ENCODE results near the gene ERCC5. TPM values are rescaled to one million over a fixed set of nuclear protein-coding genes. Genes with fewer than 3 reads are reported as not detected.

Gene ERCC5
- polyA plus RNA-seq, 1 donor (not counting 4 experiments of a cell fraction or from before 2014, with no cell fraction given): 40.3 TPM

DNA sequence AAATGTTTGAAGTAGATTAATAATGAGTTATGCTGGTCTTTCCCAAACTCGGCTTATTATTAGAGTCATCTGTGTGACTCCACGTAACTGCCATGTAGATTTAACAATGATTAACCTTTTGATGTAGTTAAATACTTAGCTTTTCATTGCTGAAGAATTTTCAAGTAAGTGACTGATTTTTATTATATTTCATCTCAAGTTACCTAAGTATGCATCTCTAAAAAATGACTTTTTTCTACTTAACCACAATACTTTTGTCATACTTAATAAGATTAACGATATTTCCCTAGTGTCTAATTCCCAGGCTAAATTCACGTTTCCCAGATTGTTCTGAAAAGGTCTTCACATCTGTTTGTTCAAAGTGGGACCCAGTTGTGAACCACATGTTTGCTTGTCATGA, 29.1 kb upstream of the ERCC5 start:
- Histone ChIP-seq H3K9me1 (ENCODE audit: control insufficient read depth, extremely low read depth, insufficient read depth, low read length) (no peaks in the 10 kb centered on the region), H3K9me3 (ENCODE audit: control insufficient read depth, low read depth, low read length) (no peaks in the 10 kb centered on the region), H3K27ac (ENCODE audit: control insufficient read depth, insufficient read depth, low read length) (no peak overlapping the region), H3K9ac (ENCODE audit: control insufficient read depth, extremely low read depth, insufficient read depth, low read length) (no peak overlapping the region), H3K27me3 (ENCODE audit: control insufficient read depth, extremely low read depth, insufficient read depth, low read length) (no peaks in the 10 kb centered on the region), H4K20me1 (ENCODE audit: control insufficient read depth, extremely low read depth, insufficient read depth, low read length) (no peaks in the 10 kb centered on the region), H3K4me1 (ENCODE audit: control insufficient read depth, extremely low read depth, insufficient read depth, low read length) (peaks cover 6% of the 10 kb centered on the region), H3K36me3 (ENCODE audit: control insufficient read depth in 2 of 2, extremely low read depth in 1 of 2, insufficient read depth in 2 of 2, low read length in 2 of 2) (peaks cover 3% of the 10 kb centered on the region in 2 experiments), H3K79me2 (ENCODE audit: control insufficient read depth, insufficient read depth, low read length) (peaks cover 33% of the 10 kb centered on the region), H2AFZ (ENCODE audit: control insufficient read depth, low read length) (no peak overlapping the region), H3K4me3 (ENCODE audit: control insufficient read depth in 2 of 3, extremely low read depth in 1 of 3, insufficient read depth in 2 of 3, low read depth in 1 of 3, low read length in 3 of 3) (no peak overlapping the region), H3K4me2 (ENCODE audit: control insufficient read depth, extremely low read depth, insufficient read depth, low read depth, low read length) (no peak overlapping the region)
- DNase-seq (ENCODE audit: low read depth, low spot score) (no peak), FAIRE-seq (no peak)
- no peak for TF ChIP-seq EZH2 (IDR thresholded peaks at IDR 0.05; ENCODE audit: low read length)
- TF ChIP-seq, protein P1, sequence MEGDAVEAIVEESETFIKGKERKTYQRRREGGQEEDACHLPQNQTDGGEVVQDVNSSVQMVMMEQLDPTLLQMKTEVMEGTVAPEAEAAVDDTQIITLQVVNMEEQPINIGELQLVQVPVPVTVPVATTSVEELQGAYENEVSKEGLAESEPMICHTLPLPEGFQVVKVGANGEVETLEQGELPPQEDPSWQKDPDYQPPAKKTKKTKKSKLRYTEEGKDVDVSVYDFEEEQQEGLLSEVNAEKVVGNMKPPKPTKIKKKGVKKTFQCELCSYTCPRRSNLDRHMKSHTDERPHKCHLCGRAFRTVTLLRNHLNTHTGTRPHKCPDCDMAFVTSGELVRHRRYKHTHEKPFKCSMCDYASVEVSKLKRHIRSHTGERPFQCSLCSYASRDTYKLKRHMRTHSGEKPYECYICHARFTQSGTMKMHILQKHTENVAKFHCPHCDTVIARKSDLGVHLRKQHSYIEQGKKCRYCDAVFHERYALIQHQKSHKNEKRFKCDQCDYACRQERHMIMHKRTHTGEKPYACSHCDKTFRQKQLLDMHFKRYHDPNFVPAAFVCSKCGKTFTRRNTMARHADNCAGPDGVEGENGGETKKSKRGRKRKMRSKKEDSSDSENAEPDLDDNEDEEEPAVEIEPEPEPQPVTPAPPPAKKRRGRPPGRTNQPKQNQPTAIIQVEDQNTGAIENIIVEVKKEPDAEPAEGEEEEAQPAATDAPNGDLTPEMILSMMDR (optimal IDR thresholded peaks at IDR 0.05 in 1 of 3, IDR thresholded peaks at IDR 0.05 in 1 of 3, conservative IDR thresholded peaks at IDR 0.05 in 1 of 3; ENCODE audit: extremely low read depth in 1 of 3, insufficient read depth in 2 of 3, low read length in 3 of 3): no peak
- dilution Hi-C loops (cut with MboI; ENCODE audit: extremely low pct_ligation_motif_present, low sequenced_read_pairs): no loop called here

DNA sequence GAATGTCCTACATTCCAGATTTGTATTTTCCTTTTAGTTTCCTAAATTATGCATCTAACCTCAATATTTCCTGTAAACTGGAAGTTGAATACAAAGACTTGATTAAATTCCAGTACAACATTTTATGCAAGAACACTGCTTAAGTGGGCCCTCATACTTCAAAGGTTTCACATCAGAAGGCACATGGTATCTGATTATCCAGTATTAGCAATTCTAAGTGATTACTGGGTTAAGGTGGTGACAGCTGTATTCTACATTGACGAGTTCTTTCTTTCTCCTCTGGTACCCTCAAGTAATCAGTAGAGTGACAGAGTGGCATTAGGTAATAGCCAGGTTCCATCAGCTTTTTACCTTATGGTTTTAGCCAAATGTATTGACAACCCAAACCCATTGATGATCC, 28.6 kb upstream of the ERCC5 start:
- peaks cover 28% of the 10 kb centered on the region for H3K79me2 ChIP-seq (ENCODE audit: control insufficient read depth, insufficient read depth, low read length)
- FAIRE-seq: no peak
- dilution Hi-C loops (cut with MboI; ENCODE audit: extremely low pct_ligation_motif_present, low sequenced_read_pairs): no loop called here

More for the DNA sequence above, 28.6 kb upstream of the ERCC5 start:
- Histone ChIP-seq H3K9ac (ENCODE audit: control insufficient read depth, extremely low read depth, insufficient read depth, low read length) (no peak overlapping the region), H3K4me2 (ENCODE audit: control insufficient read depth, extremely low read depth, insufficient read depth, low read depth, low read length) (no peak overlapping the region), H3K27ac (ENCODE audit: control insufficient read depth, insufficient read depth, low read length) (no peak overlapping the region), H3K4me3 (ENCODE audit: control insufficient read depth in 2 of 3, extremely low read depth in 1 of 3, insufficient read depth in 2 of 3, low read depth in 1 of 3, low read length in 3 of 3) (no peak overlapping the region), H2AFZ (ENCODE audit: control insufficient read depth, low read length) (no peak overlapping the region), H3K27me3 (ENCODE audit: control insufficient read depth, extremely low read depth, insufficient read depth, low read length) (no peaks in the 10 kb centered on the region), H3K9me3 (ENCODE audit: control insufficient read depth, low read depth, low read length) (no peaks in the 10 kb centered on the region), H3K9me1 (ENCODE audit: control insufficient read depth, extremely low read depth, insufficient read depth, low read length) (no peaks in the 10 kb centered on the region), H3K36me3 (ENCODE audit: control insufficient read depth in 2 of 2, extremely low read depth in 1 of 2, insufficient read depth in 2 of 2, low read length in 2 of 2) (peaks cover 3 to 5% of the 10 kb centered on the region in 2 experiments), H3K4me1 (ENCODE audit: control insufficient read depth, extremely low read depth, insufficient read depth, low read length) (peaks cover 6% of the 10 kb centered on the region), H4K20me1 (ENCODE audit: control insufficient read depth, extremely low read depth, insufficient read depth, low read length) (no peaks in the 10 kb centered on the region)
- DNase-seq (ENCODE audit: low read depth, low spot score): no peak
- no peak for TF ChIP-seq EZH2 (IDR thresholded peaks at IDR 0.05; ENCODE audit: low read length)
- TF ChIP-seq, protein P1 (optimal IDR thresholded peaks at IDR 0.05 in 1 of 3, IDR thresholded peaks at IDR 0.05 in 1 of 3, conservative IDR thresholded peaks at IDR 0.05 in 1 of 3; ENCODE audit: extremely low read depth in 1 of 3, insufficient read depth in 2 of 3, low read length in 3 of 3): no peak

Data from keratinocyte (primary cell).